ENCODE measurements around the gene SPECC1L.

Gene SPECC1L

DNA sequence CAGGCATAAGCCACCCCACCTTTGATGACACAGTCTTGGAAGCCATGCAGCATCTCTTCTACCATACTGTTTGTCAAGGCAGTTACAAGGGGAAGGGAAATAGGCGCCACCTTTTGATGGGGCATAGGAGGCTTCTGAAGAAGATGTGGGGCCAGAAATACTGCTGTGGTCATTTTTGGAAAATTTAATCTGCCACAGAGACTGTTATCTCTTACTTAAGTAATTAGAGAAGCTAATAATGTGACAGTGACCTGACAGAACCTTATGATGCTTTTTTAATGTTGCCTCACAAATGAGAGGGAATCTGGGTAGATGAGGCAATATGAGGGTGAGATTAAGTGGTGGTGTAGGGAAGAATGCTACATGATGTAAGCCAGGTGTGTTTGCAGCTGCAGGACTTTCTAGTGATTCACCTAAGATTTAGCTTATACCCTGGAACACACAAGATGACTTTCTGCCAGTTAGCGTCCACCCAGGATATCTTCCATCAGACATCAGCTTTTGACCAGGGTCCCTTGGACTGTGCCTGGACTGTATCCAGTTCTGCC lies 122.5 kb downstream of the SPECC1L start:
- no peak for TF ChIP-seq EZH2 (IDR thresholded peaks at IDR 0.05; ENCODE audit: borderline replicate concordance, low read depth, low read length, severe bottlenecking)
- TF ChIP-seq, protein P1, sequence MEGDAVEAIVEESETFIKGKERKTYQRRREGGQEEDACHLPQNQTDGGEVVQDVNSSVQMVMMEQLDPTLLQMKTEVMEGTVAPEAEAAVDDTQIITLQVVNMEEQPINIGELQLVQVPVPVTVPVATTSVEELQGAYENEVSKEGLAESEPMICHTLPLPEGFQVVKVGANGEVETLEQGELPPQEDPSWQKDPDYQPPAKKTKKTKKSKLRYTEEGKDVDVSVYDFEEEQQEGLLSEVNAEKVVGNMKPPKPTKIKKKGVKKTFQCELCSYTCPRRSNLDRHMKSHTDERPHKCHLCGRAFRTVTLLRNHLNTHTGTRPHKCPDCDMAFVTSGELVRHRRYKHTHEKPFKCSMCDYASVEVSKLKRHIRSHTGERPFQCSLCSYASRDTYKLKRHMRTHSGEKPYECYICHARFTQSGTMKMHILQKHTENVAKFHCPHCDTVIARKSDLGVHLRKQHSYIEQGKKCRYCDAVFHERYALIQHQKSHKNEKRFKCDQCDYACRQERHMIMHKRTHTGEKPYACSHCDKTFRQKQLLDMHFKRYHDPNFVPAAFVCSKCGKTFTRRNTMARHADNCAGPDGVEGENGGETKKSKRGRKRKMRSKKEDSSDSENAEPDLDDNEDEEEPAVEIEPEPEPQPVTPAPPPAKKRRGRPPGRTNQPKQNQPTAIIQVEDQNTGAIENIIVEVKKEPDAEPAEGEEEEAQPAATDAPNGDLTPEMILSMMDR (IDR thresholded peaks at IDR 0.05; ENCODE audit: borderline replicate concordance, extremely low read depth, low read length, poor library complexity, severe bottlenecking) = no peak
- no peak overlapping the region for H3K4me2 ChIP-seq (ENCODE audit: insufficient read depth, low read length)
- no peaks in the 10 kb centered on the region for H3K9me3 ChIP-seq (ENCODE audit: insufficient read depth, low read length, severe bottlenecking)
- 0 out of 2 replicates have a peak, but pooled peaks cover 4% of the 10 kb centered on the region for H4K20me1 ChIP-seq (ENCODE audit: insufficient read depth, low read length)
- peaks cover 14% of the 10 kb centered on the region for H3K79me2 ChIP-seq (ENCODE audit: insufficient read depth, low read length)
- H3K4me1 ChIP-seq (ENCODE audit: insufficient read depth, low read length) = no peaks in the 10 kb centered on the region
- H3K9ac ChIP-seq (ENCODE audit: low read depth, low read length) = no peak overlapping the region
- H3K4me3 ChIP-seq (ENCODE audit: low read depth in 1 of 2, low read length in 2 of 2) = no peak overlapping the region
- DNase-seq (no peak), ATAC-seq (ENCODE audit: insufficient read depth, low read depth) (no peak)
- H3K27ac ChIP-seq (ENCODE audit: low read length) = no peak overlapping the region
- no peak overlapping the region for H2AFZ ChIP-seq (ENCODE audit: low read depth, low read length)
- no peaks in the 10 kb centered on the region for H3K27me3 ChIP-seq (ENCODE audit: insufficient read depth, low read length, poor library complexity)
- H3K36me3 ChIP-seq (ENCODE audit: insufficient read depth, low read length) = peaks cover 52% of the 10 kb centered on the region

DNA sequence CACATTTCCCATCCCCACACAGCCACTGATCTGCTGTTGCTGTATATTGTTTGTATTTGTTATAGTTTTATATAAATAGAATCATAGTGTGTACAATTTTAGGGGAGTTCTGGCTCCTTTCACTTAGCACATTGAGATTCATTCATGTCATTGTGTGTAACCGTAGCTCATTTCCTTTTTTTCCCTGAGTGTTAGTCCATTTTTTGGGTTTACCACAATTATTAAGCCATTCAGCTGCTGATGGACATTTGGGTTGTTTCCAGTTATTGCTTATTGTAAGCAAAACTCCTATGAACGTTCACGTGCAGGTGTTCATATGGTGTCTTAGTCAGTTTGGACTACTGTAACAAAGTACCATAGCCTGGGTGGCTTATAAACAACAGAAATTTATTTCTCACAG lies 123.2 kb downstream of the SPECC1L start:
- Histone ChIP-seq H3K4me1 (ENCODE audit: insufficient read depth, low read length) (no peaks in the 10 kb centered on the region), H3K9ac (ENCODE audit: low read depth, low read length) (no peak overlapping the region), H3K36me3 (ENCODE audit: insufficient read depth, low read length) (peaks cover 59% of the 10 kb centered on the region), H3K9me3 (ENCODE audit: insufficient read depth, low read length, severe bottlenecking) (no peaks in the 10 kb centered on the region), H3K27me3 (ENCODE audit: insufficient read depth, low read length, poor library complexity) (no peaks in the 10 kb centered on the region), H3K4me3 (ENCODE audit: low read depth in 1 of 2, low read length in 2 of 2) (no peak overlapping the region), H4K20me1 (ENCODE audit: insufficient read depth, low read length) (0 out of 2 replicates have a peak, but pooled peaks cover 4% of the 10 kb centered on the region), H3K27ac (ENCODE audit: low read length) (no peak overlapping the region), H2AFZ (ENCODE audit: low read depth, low read length) (no peak overlapping the region), H3K4me2 (ENCODE audit: insufficient read depth, low read length) (no peak overlapping the region), H3K79me2 (ENCODE audit: insufficient read depth, low read length) (peaks cover 14% of the 10 kb centered on the region)
- ATAC-seq (ENCODE audit: insufficient read depth, low read depth) (no peak), DNase-seq (no peak)
- no peak for TF ChIP-seq EZH2 (IDR thresholded peaks at IDR 0.05; ENCODE audit: borderline replicate concordance, low read depth, low read length, severe bottlenecking)
- TF ChIP-seq, protein P1 (IDR thresholded peaks at IDR 0.05; ENCODE audit: borderline replicate concordance, extremely low read depth, low read length, poor library complexity, severe bottlenecking) = no peak

DNA sequence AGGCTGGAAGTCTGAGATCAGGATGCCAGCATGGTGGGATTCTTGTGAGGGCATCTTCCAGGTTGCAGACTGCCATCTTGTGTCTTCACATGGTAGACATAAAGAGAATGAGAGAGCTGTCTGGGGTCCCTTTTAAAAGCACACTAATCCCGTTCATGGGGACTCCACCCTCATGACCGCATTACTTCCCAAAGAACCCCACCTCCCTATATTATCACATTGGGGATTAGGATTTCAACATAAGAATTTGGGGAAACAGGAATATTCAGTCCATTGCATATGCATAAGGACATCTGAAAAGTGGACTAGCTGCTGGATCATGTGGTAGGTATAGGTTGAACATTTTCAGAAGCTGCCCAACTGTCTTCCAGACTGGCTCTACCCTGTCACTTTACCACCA lies 123.6 kb downstream of the SPECC1L start:
- Histone ChIP-seq H3K4me3 (ENCODE audit: low read depth in 1 of 2, low read length in 2 of 2) (no peak overlapping the region), H4K20me1 (ENCODE audit: insufficient read depth, low read length) (0 out of 2 replicates have a peak, but pooled peaks cover 4% of the 10 kb centered on the region), H3K4me1 (ENCODE audit: insufficient read depth, low read length) (no peaks in the 10 kb centered on the region), H3K4me2 (ENCODE audit: insufficient read depth, low read length) (no peak overlapping the region), H3K9me3 (ENCODE audit: insufficient read depth, low read length, severe bottlenecking) (no peaks in the 10 kb centered on the region), H3K27ac (ENCODE audit: low read length) (no peak overlapping the region), H3K36me3 (ENCODE audit: insufficient read depth, low read length) (peaks cover 60% of the 10 kb centered on the region), H3K27me3 (ENCODE audit: insufficient read depth, low read length, poor library complexity) (no peaks in the 10 kb centered on the region), H3K79me2 (ENCODE audit: insufficient read depth, low read length) (peaks cover 14% of the 10 kb centered on the region), H2AFZ (ENCODE audit: low read depth, low read length) (no peak overlapping the region), H3K9ac (ENCODE audit: low read depth, low read length) (no peak overlapping the region)
- TF ChIP-seq EZH2 (IDR thresholded peaks at IDR 0.05; ENCODE audit: borderline replicate concordance, low read depth, low read length, severe bottlenecking) = no peak
- TF ChIP-seq, protein P1 (IDR thresholded peaks at IDR 0.05; ENCODE audit: borderline replicate concordance, extremely low read depth, low read length, poor library complexity, severe bottlenecking) = no peak
- ATAC-seq (ENCODE audit: insufficient read depth, low read depth) = no peak
- no peak for DNase-seq
